ENCODE data around the gene BRSK1.

DNA sequence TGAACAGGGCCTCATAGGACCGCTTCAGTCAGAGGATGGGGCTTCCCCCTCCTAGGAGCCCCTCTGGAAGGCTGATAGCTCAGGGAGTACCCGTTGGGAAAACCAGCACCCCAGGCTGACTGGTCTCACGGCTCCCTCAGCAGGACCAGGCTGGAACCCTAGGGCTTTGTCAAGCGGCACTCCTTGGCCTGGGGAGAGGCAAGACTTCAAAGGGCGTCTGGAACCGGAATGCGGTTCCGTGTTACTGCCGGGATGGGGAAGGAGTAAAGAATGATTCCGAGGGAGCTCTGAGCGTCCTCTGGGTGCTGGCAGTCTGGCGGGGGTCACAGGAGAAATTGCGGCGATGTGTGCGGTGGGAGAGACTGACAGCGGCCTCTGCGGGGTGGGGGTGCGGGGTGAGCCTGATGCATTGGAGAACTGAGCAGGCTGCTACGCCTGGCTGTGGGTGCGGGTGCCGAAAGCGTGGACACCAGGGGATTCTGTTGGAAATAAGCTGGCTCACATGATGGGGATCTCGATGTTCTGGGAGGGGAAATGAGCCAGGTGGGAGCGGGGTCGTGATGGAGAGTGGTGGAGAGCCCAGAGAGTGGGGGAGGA, 68.8 kb downstream of the BRSK1 start:
- TF ChIP-seq, protein P1, sequence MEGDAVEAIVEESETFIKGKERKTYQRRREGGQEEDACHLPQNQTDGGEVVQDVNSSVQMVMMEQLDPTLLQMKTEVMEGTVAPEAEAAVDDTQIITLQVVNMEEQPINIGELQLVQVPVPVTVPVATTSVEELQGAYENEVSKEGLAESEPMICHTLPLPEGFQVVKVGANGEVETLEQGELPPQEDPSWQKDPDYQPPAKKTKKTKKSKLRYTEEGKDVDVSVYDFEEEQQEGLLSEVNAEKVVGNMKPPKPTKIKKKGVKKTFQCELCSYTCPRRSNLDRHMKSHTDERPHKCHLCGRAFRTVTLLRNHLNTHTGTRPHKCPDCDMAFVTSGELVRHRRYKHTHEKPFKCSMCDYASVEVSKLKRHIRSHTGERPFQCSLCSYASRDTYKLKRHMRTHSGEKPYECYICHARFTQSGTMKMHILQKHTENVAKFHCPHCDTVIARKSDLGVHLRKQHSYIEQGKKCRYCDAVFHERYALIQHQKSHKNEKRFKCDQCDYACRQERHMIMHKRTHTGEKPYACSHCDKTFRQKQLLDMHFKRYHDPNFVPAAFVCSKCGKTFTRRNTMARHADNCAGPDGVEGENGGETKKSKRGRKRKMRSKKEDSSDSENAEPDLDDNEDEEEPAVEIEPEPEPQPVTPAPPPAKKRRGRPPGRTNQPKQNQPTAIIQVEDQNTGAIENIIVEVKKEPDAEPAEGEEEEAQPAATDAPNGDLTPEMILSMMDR (IDR thresholded peaks at IDR 0.05; ENCODE audit: control extremely low read depth in 1 of 3, insufficient read depth in 1 of 3, low read depth in 1 of 3, low read length in 3 of 3) = no peak
- no peak for TF ChIP-seq RFX5 (IDR thresholded peaks at IDR 0.05; ENCODE audit: borderline replicate concordance, low read depth, low read length)
- no peak for TF ChIP-seq MAX (IDR thresholded peaks at IDR 0.05)
- TF ChIP-seq CBX5 (IDR thresholded peaks at IDR 0.05; ENCODE audit: low read depth, low read length) = no peak
- no peak for TF ChIP-seq POLR2A (IDR thresholded peaks at IDR 0.05; ENCODE audit: control extremely low read depth in 1 of 2, low read depth in 2 of 2, low read length in 2 of 2)
- no peak for TF ChIP-seq USF2 (IDR thresholded peaks at IDR 0.05; ENCODE audit: low read length)
- TF ChIP-seq EZH2 (IDR thresholded peaks at IDR 0.05; ENCODE audit: low read depth, low read length, severe bottlenecking) = no peak
- no peak for TF ChIP-seq FOSL1 (IDR thresholded peaks at IDR 0.05; ENCODE audit: insufficient read depth, low read depth, low read length)
- TF ChIP-seq TAF1 (IDR thresholded peaks at IDR 0.05; ENCODE audit: low read depth, low read length) = no peak
- no peak for TF ChIP-seq MAFK (IDR thresholded peaks at IDR 0.05; ENCODE audit: low read depth, low read length)
